Cardiac muscle cell (in vitro differentiated cells and primary cell): ENCODE measurements around the gene NIN. TPM values are rescaled to one million over a fixed set of nuclear protein-coding genes. Genes with fewer than 3 reads are reported as not detected.

Experiments used
- DNase-seq, 2 donors: peaks; one replicate each; pipeline versions ENCODE4 v3.0.0 to v3.0.0-alpha.2; 2010 to 2017; ENCODE audit warnings: low read depth in 1 of 2, low spot score in 1 of 2
- H3K27ac ChIP-seq: fragments of 200-600 bp; sonication (generic); 2 replicates; pipeline ENCODE4 v1.5.1; 2016
- H3K27me3 ChIP-seq: fragments of 200-600 bp; sonication (generic); 2 replicates; pipeline ENCODE4 v1.6.0; 2016; ENCODE audit warnings: control low read depth
- H3K36me3 ChIP-seq: fragments of 200-600 bp; sonication (generic); 2 replicates; pipeline ENCODE4 v1.5.1; 2016; ENCODE audit warnings: control low read depth
- H3K4me1 ChIP-seq: fragments of 200-600 bp; sonication (generic); 2 replicates; pipeline ENCODE4 v1.8.1; 2017; ENCODE audit warnings: low read depth, mild to moderate bottlenecking, mixed run types
- H3K4me3 ChIP-seq: fragments of 200-600 bp; sonication (generic); 2 replicates; pipeline ENCODE4 v1.5.1; 2016; ENCODE audit warnings: mild to moderate bottlenecking
- H3K9me3 ChIP-seq: fragments of 200-600 bp; sonication (generic); 2 replicates; pipeline ENCODE4 v1.5.1; 2017; ENCODE audit warnings: low read depth, mild to moderate bottlenecking, control low read depth
- polyA plus RNA-seq: library from polyadenylated mRNA; unstranded; fragments of >200 nt; fragmentation: Nextera tagmentation; extraction: Ambion mirVana; gene quantifications from 2 replicates; pipeline ENCODE4 v1.2.1, GENCODE V29; 2016
- total RNA-seq: library from RNA; depleted of rRNA; stranded (reverse); fragments of >200 nt; gene quantifications from 2 replicates; pipeline ENCODE4 v1.2.3, GENCODE V29; 2016
- TF ChIP-seq, protein P1 (sequence below): IDR thresholded peaks from 2 replicates; pipeline ENCODE4 v1.5.1; 2012; ENCODE audit warnings: low read depth, mild to moderate bottlenecking, low read length

Gene NIN
- total and polyA plus RNA-seq, 2 experiments from 2014 or later = 12.1 to 35.5 TPM

DNA sequence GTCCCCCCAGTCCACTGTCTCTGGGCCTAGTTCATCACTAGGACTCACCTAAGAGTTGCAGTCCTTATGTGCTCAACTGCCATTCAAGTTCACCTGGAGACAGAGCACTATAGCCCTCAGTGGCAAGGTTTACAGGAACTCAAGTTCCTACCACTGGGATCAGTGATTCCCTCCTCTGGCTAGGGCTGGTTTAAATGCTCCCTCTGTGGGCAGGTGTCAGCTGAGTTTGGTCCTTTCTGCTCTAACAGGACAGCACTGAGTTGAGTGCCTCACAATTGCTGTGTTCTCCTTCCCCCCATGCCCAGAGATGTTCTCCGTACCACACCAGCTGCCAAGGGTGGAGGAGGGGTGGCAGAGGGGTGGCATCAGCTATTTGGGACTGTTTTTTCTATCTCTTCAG, 142.1 kb downstream of the NIN start:
- H3K27me3 ChIP-seq = no peaks in the 10 kb centered on the region
- no peak overlapping the region for H3K27ac ChIP-seq
- TF ChIP-seq, protein P1, sequence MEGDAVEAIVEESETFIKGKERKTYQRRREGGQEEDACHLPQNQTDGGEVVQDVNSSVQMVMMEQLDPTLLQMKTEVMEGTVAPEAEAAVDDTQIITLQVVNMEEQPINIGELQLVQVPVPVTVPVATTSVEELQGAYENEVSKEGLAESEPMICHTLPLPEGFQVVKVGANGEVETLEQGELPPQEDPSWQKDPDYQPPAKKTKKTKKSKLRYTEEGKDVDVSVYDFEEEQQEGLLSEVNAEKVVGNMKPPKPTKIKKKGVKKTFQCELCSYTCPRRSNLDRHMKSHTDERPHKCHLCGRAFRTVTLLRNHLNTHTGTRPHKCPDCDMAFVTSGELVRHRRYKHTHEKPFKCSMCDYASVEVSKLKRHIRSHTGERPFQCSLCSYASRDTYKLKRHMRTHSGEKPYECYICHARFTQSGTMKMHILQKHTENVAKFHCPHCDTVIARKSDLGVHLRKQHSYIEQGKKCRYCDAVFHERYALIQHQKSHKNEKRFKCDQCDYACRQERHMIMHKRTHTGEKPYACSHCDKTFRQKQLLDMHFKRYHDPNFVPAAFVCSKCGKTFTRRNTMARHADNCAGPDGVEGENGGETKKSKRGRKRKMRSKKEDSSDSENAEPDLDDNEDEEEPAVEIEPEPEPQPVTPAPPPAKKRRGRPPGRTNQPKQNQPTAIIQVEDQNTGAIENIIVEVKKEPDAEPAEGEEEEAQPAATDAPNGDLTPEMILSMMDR = no peak
- H3K9me3 ChIP-seq = no peaks in the 10 kb centered on the region
- no peaks in the 10 kb centered on the region for H3K4me1 ChIP-seq
- no peaks in the 10 kb centered on the region for H3K36me3 ChIP-seq
- H3K4me3 ChIP-seq = no peak overlapping the region
- no peak for DNase-seq

DNA sequence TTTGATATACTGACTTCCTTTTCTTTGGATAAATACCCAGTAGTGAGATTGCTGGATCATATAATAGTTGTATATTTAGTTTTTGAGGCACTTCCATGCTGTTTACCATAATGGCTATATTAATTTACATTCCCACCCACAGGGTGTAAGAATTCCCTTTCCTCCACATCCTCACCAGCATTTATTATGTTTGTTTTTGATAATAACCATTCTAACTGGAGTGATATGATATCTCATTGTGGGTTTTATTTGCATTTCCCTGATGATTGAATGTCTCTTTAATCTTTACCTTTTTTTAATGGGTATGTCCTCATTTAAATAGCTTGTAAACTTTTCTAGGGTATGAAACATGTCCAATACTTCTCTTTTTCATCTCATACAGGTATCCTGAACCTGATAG, 151.3 kb downstream of the NIN start:
- no peak overlapping the region for H3K27ac ChIP-seq
- H3K36me3 ChIP-seq = no peaks in the 10 kb centered on the region
- no peak overlapping the region for H3K4me3 ChIP-seq
- TF ChIP-seq, protein P1 = no peak
- H3K9me3 ChIP-seq = no peaks in the 10 kb centered on the region
- no peaks in the 10 kb centered on the region for H3K27me3 ChIP-seq
- no peak for DNase-seq
- H3K4me1 ChIP-seq = peaks cover 7% of the 10 kb centered on the region

DNA sequence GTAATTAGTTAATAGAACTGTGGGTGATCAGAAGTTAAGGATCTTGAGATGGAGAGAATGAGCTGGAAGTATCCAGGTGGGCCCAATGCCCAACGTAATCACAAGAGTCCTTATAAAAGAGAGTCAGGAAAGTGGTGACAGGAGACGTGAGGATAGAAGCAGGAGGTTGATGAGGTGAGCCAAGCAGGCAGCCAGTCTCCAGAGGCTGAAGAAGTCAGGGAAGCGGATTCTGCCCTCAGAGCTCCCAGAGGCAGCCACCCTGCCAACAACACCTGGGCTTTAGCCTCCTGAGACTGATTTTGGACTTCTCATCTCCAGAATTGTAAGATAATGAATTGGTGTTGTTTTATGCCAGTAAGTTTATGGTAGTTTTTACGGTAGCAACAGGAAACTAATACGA, 152.8 kb downstream of the NIN start:
- no peak overlapping the region for H3K4me3 ChIP-seq
- peaks cover 7% of the 10 kb centered on the region for H3K4me1 ChIP-seq
- H3K27me3 ChIP-seq = no peaks in the 10 kb centered on the region
- no peak overlapping the region for H3K27ac ChIP-seq
- no peaks in the 10 kb centered on the region for H3K9me3 ChIP-seq
- TF ChIP-seq, protein P1 = no peak
- DNase-seq = no peak
- no peaks in the 10 kb centered on the region for H3K36me3 ChIP-seq

DNA sequence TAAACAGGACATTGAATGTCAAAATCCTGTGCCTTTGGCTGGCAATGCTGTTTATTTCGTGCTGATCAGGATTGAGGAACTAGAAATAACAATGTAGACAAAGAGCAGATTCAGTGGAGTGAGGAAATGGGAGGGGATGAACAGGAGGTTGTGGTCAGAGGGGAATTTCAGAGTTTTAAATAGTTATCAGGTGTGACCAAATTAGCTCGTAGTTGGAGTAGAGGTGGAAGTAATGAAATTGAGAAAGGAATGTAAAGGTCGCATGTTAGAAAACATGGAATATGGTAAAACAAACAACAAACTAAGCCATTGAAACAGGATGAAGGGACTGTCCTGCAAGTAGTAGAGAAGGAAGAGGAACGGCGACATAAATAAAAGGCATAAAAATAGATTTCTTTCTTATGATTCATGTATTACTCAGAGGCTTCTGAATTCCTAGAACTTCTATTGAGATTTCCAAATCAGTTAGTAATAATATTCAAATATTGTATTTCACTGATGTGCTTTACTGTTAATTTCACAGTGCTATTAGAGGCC, 153.4 kb downstream of the NIN start:
- peak in 1 of 2 donors; percentile 67 for DNase-seq
- H3K27me3 ChIP-seq = no peaks in the 10 kb centered on the region
- H3K4me3 ChIP-seq = no peak overlapping the region
- H3K9me3 ChIP-seq = no peaks in the 10 kb centered on the region
- peaks cover 7% of the 10 kb centered on the region for H3K4me1 ChIP-seq
- no peaks in the 10 kb centered on the region for H3K36me3 ChIP-seq
- H3K27ac ChIP-seq = no peak overlapping the region
- TF ChIP-seq, protein P1 = no peak

DNA sequence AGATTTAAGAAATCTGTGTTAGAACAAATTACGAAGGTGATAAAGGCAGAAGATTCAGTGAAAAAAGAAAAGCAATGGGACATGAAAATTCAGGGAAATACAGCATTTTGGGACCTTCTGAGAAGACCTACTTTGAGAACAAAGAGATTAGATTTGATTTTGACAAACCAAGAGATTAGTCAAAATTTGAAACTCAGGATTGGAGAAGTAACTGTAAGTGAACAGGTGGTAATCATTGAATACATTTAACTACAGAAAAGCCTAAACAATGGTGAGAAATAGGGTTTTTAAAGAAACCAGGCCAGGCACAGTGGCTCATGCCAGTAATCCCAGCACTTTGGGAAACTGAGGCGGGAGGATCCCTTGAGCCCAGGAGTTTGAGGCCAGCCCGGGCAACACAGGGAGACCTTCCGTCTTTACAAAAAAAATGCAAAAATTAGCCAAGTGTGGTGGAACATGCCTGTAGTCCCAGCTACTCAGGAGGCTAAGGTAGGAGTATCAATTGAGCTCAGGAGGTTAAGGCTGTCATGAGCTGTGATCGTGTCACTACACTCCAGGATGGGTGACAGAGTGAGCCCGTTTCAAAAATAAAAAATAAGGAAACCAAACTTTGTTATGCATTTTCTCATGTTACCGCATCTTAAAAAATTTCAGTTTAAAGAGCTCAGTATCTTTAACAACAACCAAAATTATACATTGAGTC, 154.0 kb downstream of the NIN start:
- Histone ChIP-seq H3K27ac (no peak overlapping the region), H3K9me3 (no peaks in the 10 kb centered on the region), H3K4me3 (no peak overlapping the region), H3K36me3 (no peaks in the 10 kb centered on the region), H3K27me3 (no peaks in the 10 kb centered on the region), H3K4me1 (peaks cover 7% of the 10 kb centered on the region)
- TF ChIP-seq, protein P1 = no peak
- no peak for DNase-seq
